Nephron (organoid): Measurements from ENCODE around the gene RAB20.
"Not testable (repeated sequence)": the region's sequence is repeated elsewhere in the genome, so short reads cannot be mapped to it uniquely, and the experiment has no call there.

Source experiments
- H3K27ac Mint-ChIP-seq, 3 experiments: 2 replicates each; pipeline ENCODE4 v1.8.0; 2020; ENCODE audit warnings: mixed read lengths in 3 of 3, mild to moderate bottlenecking in 2 of 3, moderate library complexity in 1 of 3
- H3K27me3 Mint-ChIP-seq: 2 replicates; pipeline ENCODE4 v1.8.0; 2021; ENCODE audit warnings: low read depth, mild to moderate bottlenecking, moderate library complexity, mixed read lengths
- H3K36me3 Mint-ChIP-seq: 2 replicates; pipeline ENCODE4 v1.8.0; 2020; ENCODE audit warnings: low read depth, mixed read lengths
- H3K4me1 Mint-ChIP-seq: 2 replicates; pipeline ENCODE4 v1.8.0; 2020; ENCODE audit warnings: mixed read lengths
- H3K4me3 Mint-ChIP-seq, 3 experiments: 2 replicates each; pipeline ENCODE4 v1.8.0; 2020; ENCODE audit warnings: mild to moderate bottlenecking in 3 of 3, mixed read lengths in 3 of 3, moderate library complexity in 2 of 3
- H3K9me3 Mint-ChIP-seq: 2 replicates; pipeline ENCODE4 v1.8.0; 2020; ENCODE audit warnings: mixed read lengths
- TF ChIP-seq, protein P1 (sequence below), 3 experiments: fragments of 200-600 bp; sonication (generic); IDR thresholded peaks; one replicate each; pipeline ENCODE4 v1.5.0; 2021; ENCODE audit warnings: antibody characterized with exemption in 3 of 3; ENCODE audit not compliant: unreplicated experiment in 3 of 3

The RAB20 gene

DNA sequence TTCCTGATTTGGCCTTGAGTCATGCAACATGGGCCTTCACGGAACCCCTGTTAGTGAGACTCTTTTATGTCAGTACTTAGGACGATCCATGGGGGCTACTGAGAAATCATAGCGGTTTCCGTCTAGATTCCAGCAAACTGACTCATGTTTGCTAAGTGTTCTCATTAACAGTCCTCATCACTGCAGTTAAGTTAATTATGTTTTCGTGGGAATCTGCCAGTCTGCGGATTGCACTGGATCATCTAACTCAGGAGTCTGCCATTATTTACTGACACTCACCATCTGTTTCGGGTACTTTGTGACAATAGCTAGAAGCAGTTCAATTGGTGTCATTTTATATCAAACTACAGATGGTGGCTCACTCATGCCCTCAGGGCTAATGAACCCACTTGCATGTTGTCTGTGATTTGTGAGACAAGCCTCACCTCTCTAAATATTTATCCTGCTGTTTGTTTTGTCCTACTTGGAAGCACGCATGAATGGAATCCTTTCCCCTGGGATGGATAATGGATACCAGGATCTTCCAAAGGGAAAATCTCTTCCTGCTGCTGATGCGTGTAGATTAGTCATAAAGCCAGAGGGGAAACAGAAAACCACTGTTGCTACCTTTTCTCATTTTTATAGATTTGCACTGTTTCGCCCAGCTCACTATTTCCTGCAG lies 61.8 kb downstream of the RAB20 start:
- Mint-ChIP-seq H3K4me3 (no peak overlapping the region), H3K4me1 (no peaks in the 10 kb centered on the region), H3K9me3 (peaks cover 17% of the 10 kb centered on the region), H3K27ac (no peak overlapping the region), H3K27me3 (no peaks in the 10 kb centered on the region), H3K36me3 (peaks cover 82% of the 10 kb centered on the region)
- TF ChIP-seq, protein P1, sequence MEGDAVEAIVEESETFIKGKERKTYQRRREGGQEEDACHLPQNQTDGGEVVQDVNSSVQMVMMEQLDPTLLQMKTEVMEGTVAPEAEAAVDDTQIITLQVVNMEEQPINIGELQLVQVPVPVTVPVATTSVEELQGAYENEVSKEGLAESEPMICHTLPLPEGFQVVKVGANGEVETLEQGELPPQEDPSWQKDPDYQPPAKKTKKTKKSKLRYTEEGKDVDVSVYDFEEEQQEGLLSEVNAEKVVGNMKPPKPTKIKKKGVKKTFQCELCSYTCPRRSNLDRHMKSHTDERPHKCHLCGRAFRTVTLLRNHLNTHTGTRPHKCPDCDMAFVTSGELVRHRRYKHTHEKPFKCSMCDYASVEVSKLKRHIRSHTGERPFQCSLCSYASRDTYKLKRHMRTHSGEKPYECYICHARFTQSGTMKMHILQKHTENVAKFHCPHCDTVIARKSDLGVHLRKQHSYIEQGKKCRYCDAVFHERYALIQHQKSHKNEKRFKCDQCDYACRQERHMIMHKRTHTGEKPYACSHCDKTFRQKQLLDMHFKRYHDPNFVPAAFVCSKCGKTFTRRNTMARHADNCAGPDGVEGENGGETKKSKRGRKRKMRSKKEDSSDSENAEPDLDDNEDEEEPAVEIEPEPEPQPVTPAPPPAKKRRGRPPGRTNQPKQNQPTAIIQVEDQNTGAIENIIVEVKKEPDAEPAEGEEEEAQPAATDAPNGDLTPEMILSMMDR (IDR thresholded peaks at IDR 0.05; ENCODE audit: unreplicated experiment in 3 of 3) = no peak

DNA sequence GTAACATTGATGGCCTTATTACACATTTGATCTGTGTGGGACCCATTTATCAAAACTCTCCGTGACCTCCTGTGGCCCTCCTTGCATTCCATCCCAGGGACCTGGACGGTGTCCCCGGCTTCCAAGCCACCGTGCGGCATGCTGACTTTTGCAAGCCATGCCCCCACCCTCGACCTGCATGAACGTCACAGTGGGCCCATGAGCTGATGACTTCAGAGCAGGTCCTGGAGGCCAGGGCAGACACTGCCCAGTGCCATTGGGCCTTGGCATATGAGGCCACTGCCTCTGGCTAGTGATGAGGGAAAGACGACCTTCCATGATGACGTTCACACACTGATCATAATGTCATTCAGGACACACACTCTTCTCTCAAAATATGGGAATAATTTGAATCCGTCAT lies 62.8 kb downstream of the RAB20 start:
- Mint-ChIP-seq H3K27me3 (no peaks in the 10 kb centered on the region), H3K4me3 (no peak overlapping the region), H3K36me3 (peaks cover 91% of the 10 kb centered on the region), H3K4me1 (no peaks in the 10 kb centered on the region), H3K27ac (no peak overlapping the region), H3K9me3 (peaks cover 17% of the 10 kb centered on the region)
- TF ChIP-seq, protein P1 (IDR thresholded peaks at IDR 0.05; ENCODE audit: unreplicated experiment in 3 of 3) = no peak

DNA sequence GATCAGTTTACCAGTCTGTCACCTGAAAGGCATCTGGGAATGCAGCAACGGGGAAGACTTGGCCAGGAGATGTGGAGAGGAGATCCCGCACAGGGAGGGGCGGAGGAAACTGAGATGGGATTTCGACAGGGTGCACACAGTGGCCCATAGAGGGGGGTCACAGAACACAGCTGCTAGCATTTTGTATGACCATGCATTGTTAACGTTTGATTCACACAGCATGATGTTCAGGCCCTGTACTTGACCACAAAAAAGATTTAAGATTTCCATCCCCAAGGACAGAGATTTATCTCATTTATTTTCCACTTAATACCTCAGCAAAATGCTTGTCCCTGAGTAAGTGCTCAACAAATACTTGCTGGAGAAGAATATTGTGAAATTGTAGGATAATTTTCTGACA lies 63.2 kb downstream of the RAB20 start:
- H3K9me3 Mint-ChIP-seq = peaks cover 17% of the 10 kb centered on the region
- H3K27me3 Mint-ChIP-seq = no peaks in the 10 kb centered on the region
- no peak overlapping the region for H3K4me3 Mint-ChIP-seq
- TF ChIP-seq, protein P1 (IDR thresholded peaks at IDR 0.05; ENCODE audit: unreplicated experiment in 3 of 3) = no peak
- peaks cover 89% of the 10 kb centered on the region for H3K36me3 Mint-ChIP-seq
- no peak overlapping the region for H3K27ac Mint-ChIP-seq
- H3K4me1 Mint-ChIP-seq = no peaks in the 10 kb centered on the region

DNA sequence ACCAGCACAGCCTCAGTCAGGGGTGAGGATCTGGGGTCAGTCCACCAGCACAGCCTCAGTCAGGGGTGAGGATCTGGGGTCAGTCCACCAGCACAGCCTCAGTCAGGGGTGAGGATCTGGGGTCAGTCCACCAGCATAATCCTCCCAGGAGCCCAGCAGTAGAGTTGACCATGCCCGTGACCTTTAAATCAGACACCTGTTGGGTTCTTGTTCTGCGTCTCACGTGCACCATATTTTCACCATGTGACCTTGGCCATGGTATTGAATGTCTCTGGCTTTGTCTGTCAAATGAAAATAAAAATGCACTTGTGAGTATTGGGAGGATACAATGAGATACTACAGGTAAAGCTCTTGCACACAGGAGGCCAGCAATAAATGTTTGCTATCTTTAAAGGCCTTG lies 63.6 kb downstream of the RAB20 start:
- Mint-ChIP-seq H3K36me3 (peaks cover 89% of the 10 kb centered on the region), H3K9me3 (peaks cover 17% of the 10 kb centered on the region)
- H3K4me3 Mint-ChIP-seq, H3K4me1 Mint-ChIP-seq, H3K27me3 Mint-ChIP-seq, H3K27ac Mint-ChIP-seq: not testable (repeated sequence)

DNA sequence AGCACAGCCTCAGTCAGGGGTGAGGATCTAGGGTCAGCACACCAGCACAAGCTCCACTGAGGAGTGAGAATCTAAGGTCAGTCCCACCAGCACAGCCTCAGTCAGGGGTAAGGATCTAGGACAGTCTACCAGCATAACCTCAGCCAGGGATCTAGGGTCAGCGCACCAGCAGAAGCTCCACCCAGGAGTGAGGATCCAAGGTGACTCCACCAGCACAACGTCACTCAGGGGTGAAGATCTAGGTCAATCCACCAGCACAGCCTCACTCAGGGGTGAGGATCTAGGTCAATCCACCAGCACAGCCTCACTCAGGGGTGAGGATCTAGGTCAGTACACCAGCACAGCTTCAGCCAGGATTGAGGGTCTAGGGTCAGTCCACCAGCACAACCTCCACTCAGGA lies 64.5 kb downstream of the RAB20 start:
- Mint-ChIP-seq H3K4me3 (no peak overlapping the region), H3K4me1 (peaks cover 5% of the 10 kb centered on the region), H3K27ac (no peak overlapping the region), H3K27me3 (no peaks in the 10 kb centered on the region), H3K36me3 (peaks cover 85% of the 10 kb centered on the region), H3K9me3 (peaks cover 17% of the 10 kb centered on the region)
- TF ChIP-seq, protein P1 (IDR thresholded peaks at IDR 0.05; ENCODE audit: unreplicated experiment in 3 of 3) = no peak

DNA sequence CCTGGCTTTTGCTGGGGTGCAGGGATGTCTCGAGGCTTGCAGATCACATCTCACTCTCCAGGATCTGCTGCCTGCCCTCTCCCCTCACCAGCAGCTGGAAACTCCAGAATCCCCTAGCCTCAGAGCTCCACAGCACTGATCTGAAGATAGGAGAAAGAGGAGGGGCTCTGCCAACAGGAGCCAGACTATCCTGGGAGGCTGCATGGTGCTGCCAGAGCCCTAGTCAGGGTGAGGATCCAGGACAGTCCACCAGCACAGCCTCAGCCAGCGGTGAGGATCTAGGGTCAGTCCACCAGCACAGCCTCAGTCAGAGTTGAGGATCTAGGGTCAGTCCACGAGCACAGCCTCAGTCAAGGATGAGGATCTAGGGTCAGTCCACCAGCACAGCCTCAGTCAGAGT lies 65.2 kb downstream of the RAB20 start:
- TF ChIP-seq, protein P1 (IDR thresholded peaks at IDR 0.05; ENCODE audit: unreplicated experiment in 3 of 3) = no peak
- H3K4me1 Mint-ChIP-seq = peaks cover 5% of the 10 kb centered on the region
- no peak overlapping the region for H3K4me3 Mint-ChIP-seq
- H3K9me3 Mint-ChIP-seq = peaks cover 17% of the 10 kb centered on the region
- H3K27me3 Mint-ChIP-seq = no peaks in the 10 kb centered on the region
- H3K27ac Mint-ChIP-seq = no peak overlapping the region
- peaks cover 83% of the 10 kb centered on the region for H3K36me3 Mint-ChIP-seq
